Astrocyte (in vitro differentiated cells and primary cell): ENCODE measurements around the gene TSFM. TPM values are rescaled to one million over a fixed set of nuclear protein-coding genes. Genes with fewer than 3 reads are reported as not detected.

Experiments used
- DNase-seq: peaks from one replicate; pipeline ENCODE4 v3.0.0-alpha.2; 2010; ENCODE audit warnings: low read depth
- FAIRE-seq: peaks from 2 replicates; lab custom pipeline; 2011; peaks lifted over from hg19 to GRCh38; lab: Jason Lieb, UNC
- H2AFZ ChIP-seq: 2 replicates; pipeline ENCODE4 v1.6.0; 2012; ENCODE audit warnings: low read depth, low read length, inconsistent platforms
- H3K27ac ChIP-seq: 2 replicates; pipeline ENCODE4 v1.5.1; 2011; ENCODE audit warnings: low read depth, low read length, inconsistent platforms
- H3K27me3 ChIP-seq: 2 replicates; pipeline ENCODE4 v1.6.0; 2011; ENCODE audit warnings: low read length, inconsistent platforms; ENCODE audit not compliant: insufficient read depth
- H3K36me3 ChIP-seq: 2 replicates; pipeline ENCODE4 v1.5.1; 2011; ENCODE audit warnings: low read length, inconsistent platforms; ENCODE audit not compliant: insufficient read depth
- H3K4me1 ChIP-seq: 2 replicates; pipeline ENCODE4 v1.5.1; 2011; ENCODE audit warnings: low read length, inconsistent platforms; ENCODE audit not compliant: insufficient read depth
- H3K4me2 ChIP-seq: 2 replicates; pipeline ENCODE4 v1.6.0; 2012; ENCODE audit warnings: low read length, inconsistent platforms
- H3K4me3 ChIP-seq: 2 replicates; pipeline ENCODE4 v1.5.1; 2011; ENCODE audit warnings: low read depth, mild to moderate bottlenecking, low read length, inconsistent platforms; ENCODE audit not compliant: insufficient read depth
- H3K79me2 ChIP-seq: 2 replicates; pipeline ENCODE4 v1.6.0; 2012; ENCODE audit warnings: mild to moderate bottlenecking, low read length, inconsistent platforms; ENCODE audit not compliant: insufficient read depth
- H3K9ac ChIP-seq: 2 replicates; pipeline ENCODE4 v1.6.0; 2012; ENCODE audit warnings: mild to moderate bottlenecking, low read length, inconsistent platforms
- H3K9me3 ChIP-seq: 2 replicates; pipeline ENCODE4 v1.5.1; 2012; ENCODE audit warnings: low read depth, mild to moderate bottlenecking, low read length, inconsistent platforms; ENCODE audit not compliant: insufficient read depth
- H4K20me1 ChIP-seq: 2 replicates; pipeline ENCODE4 v1.6.0; 2012; ENCODE audit warnings: low read length, inconsistent platforms; ENCODE audit not compliant: insufficient read depth
- H3K27ac Mint-ChIP-seq: one replicate; pipeline ENCODE4 v1.8.0; 2021; ENCODE audit warnings: mild to moderate bottlenecking, mixed read lengths; ENCODE audit not compliant: unreplicated experiment
- H3K27me3 Mint-ChIP-seq: one replicate; pipeline ENCODE4 v1.8.0; 2021; ENCODE audit warnings: low read depth, mixed read lengths; ENCODE audit not compliant: unreplicated experiment
- H3K36me3 Mint-ChIP-seq: one replicate; pipeline ENCODE4 v1.8.0; 2021; ENCODE audit warnings: low read depth, mixed read lengths; ENCODE audit not compliant: unreplicated experiment
- H3K4me1 Mint-ChIP-seq: one replicate; pipeline ENCODE4 v1.8.0; 2021; ENCODE audit warnings: low read depth, mixed read lengths; ENCODE audit not compliant: unreplicated experiment
- H3K4me3 Mint-ChIP-seq: one replicate; pipeline ENCODE4 v1.8.0; 2021; ENCODE audit warnings: mild to moderate bottlenecking, moderate library complexity, mixed read lengths; ENCODE audit not compliant: unreplicated experiment
- H3K9me3 Mint-ChIP-seq: one replicate; pipeline ENCODE4 v1.8.0; 2021; ENCODE audit warnings: mild to moderate bottlenecking, mixed read lengths; ENCODE audit not compliant: unreplicated experiment
- EZH2 ChIP-seq: IDR thresholded peaks from 2 replicates; pipeline ENCODE4 v1.6.1; 2012; ENCODE audit warnings: mild to moderate bottlenecking, low read length, inconsistent platforms; ENCODE audit not compliant: insufficient read depth
- total RNA-seq: library from RNA; stranded (reverse); gene quantifications from 2 replicates; pipeline ENCODE4 v1.2.1, GENCODE V29; 2021
- TF ChIP-seq, protein P1 (sequence below): IDR thresholded peaks from 2 replicates; pipeline ENCODE4 v1.5.1; 2011; ENCODE audit warnings: low read depth, mild to moderate bottlenecking, inconsistent platforms, low read length, moderate library complexity; ENCODE audit not compliant: insufficient read depth

The TSFM gene
- total RNA-seq, 1 donor from 2014 or later, result 26.6 TPM

DNA sequence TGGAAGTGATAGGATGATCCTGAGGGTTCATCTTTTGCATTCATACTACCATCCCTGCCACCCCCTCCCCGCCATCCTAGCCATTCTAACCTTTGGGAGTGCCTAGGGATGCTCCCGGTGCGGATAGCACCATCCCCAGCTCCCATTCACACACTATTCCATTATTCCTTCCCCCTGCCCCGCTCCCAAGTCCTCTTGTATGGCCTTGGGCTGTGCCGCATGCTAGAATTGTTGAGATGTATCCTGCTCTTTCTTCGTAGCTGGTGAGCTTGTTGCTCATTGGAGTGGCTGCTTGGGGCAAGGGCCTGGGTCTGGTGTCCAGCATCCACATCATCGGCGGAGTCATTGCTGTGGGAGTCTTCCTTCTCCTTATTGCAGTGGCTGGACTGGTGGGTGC is 37.1 kb upstream of the TSFM start:
- DNase-seq (no peak), FAIRE-seq (no peak)
- Histone ChIP-seq H3K27me3 (peaks cover 14% of the 10 kb centered on the region), H3K4me2 (peak overlapping the region; percentile 97), H3K4me3 (peak overlapping the region; percentile 77), H3K9ac (peak overlapping the region; percentile 96), H3K79me2 (peaks cover 24% of the 10 kb centered on the region), H3K4me1 (peaks cover 7% of the 10 kb centered on the region), H3K27ac (peak overlapping the region; percentile 93), H4K20me1 (peaks cover 3% of the 10 kb centered on the region), H3K9me3 (no peaks in the 10 kb centered on the region), H3K36me3 (peaks cover 26% of the 10 kb centered on the region), H2AFZ (peak overlapping the region; percentile 52)
- H3K27me3 Mint-ChIP-seq, result peaks cover 9% of the 10 kb centered on the region
- peaks cover 33% of the 10 kb centered on the region for H3K36me3 Mint-ChIP-seq
- H3K4me1 Mint-ChIP-seq, result peaks cover 7% of the 10 kb centered on the region
- peak overlapping the region; percentile 95 for H3K4me3 Mint-ChIP-seq
- no peak for TF ChIP-seq EZH2
- H3K27ac Mint-ChIP-seq, result peak overlapping the region; percentile 97
- no peaks in the 10 kb centered on the region for H3K9me3 Mint-ChIP-seq

DNA sequence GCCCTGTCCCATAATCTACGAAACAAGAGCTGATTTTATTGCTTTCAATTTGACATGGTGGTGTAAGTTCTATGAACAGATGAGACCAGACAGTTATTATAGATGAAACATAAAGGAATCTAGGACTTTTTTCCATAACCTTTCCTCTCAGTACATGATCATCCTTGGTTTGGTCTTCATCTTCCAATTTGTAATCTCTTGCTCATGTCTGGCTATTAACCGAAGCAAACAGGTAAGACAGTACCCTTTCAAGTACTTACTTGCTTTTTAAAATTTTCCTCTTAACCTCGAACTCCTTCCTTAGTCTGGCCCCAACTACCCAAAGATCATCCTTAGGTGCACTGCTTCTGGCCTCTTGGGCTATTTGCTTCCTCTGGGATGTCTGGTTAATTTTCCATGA is 36.6 kb upstream of the TSFM start:
- peaks cover 38% of the 10 kb centered on the region for H3K36me3 Mint-ChIP-seq
- no peak overlapping the region for H3K27ac ChIP-seq
- DNase-seq, result no peak

DNA sequence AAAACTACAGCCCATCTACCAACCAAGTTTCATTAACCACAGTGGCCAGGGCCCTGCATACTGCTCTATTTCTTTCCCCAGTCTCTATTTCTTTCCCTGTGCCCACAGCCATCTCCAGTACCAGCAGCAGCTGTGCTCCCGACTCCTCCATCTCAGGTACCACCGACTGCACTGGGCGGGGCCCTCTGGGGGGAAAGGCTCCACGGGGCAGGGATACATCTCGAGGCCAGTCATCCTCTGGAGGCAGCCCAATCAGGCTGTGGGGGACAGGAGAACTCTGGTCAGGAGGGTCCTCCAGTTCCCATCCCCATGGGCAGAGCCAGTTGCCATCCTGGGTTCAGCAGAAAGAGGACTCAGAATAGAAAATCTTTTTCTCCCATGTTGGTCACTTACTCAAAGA is 33.5 kb upstream of the TSFM start:
- Histone ChIP-seq H3K4me3 (no peak overlapping the region), H3K4me2 (no peak overlapping the region), H3K9me3 (no peaks in the 10 kb centered on the region), H2AFZ (no peak overlapping the region), H3K27ac (no peak overlapping the region), H3K36me3 (peaks cover 31% of the 10 kb centered on the region), H3K27me3 (no peaks in the 10 kb centered on the region), H3K4me1 (peaks cover 23% of the 10 kb centered on the region), H4K20me1 (peaks cover 13% of the 10 kb centered on the region), H3K79me2 (peaks cover 41% of the 10 kb centered on the region), H3K9ac (no peak overlapping the region)
- peaks cover 40% of the 10 kb centered on the region for H3K36me3 Mint-ChIP-seq
- H3K27me3 Mint-ChIP-seq, result no peaks in the 10 kb centered on the region
- DNase-seq, result no peak
- H3K9me3 Mint-ChIP-seq, result no peaks in the 10 kb centered on the region
- no peak overlapping the region for H3K4me3 Mint-ChIP-seq
- no peak for FAIRE-seq
- TF ChIP-seq EZH2, result no peak
- TF ChIP-seq, protein P1, sequence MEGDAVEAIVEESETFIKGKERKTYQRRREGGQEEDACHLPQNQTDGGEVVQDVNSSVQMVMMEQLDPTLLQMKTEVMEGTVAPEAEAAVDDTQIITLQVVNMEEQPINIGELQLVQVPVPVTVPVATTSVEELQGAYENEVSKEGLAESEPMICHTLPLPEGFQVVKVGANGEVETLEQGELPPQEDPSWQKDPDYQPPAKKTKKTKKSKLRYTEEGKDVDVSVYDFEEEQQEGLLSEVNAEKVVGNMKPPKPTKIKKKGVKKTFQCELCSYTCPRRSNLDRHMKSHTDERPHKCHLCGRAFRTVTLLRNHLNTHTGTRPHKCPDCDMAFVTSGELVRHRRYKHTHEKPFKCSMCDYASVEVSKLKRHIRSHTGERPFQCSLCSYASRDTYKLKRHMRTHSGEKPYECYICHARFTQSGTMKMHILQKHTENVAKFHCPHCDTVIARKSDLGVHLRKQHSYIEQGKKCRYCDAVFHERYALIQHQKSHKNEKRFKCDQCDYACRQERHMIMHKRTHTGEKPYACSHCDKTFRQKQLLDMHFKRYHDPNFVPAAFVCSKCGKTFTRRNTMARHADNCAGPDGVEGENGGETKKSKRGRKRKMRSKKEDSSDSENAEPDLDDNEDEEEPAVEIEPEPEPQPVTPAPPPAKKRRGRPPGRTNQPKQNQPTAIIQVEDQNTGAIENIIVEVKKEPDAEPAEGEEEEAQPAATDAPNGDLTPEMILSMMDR, result no peak
- no peak overlapping the region for H3K27ac Mint-ChIP-seq
- H3K4me1 Mint-ChIP-seq, result peaks cover 25% of the 10 kb centered on the region

More for the DNA sequence above, 36.6 kb upstream of the TSFM start:
- H3K9me3 Mint-ChIP-seq, result no peaks in the 10 kb centered on the region
- Histone ChIP-seq H2AFZ (no peak overlapping the region), H3K36me3 (peaks cover 31% of the 10 kb centered on the region), H3K9ac (no peak overlapping the region), H4K20me1 (peaks cover 8% of the 10 kb centered on the region), H3K27me3 (peaks cover 8% of the 10 kb centered on the region), H3K79me2 (peaks cover 30% of the 10 kb centered on the region), H3K9me3 (no peaks in the 10 kb centered on the region), H3K4me1 (peaks cover 12% of the 10 kb centered on the region), H3K4me3 (peak overlapping the region; percentile 77), H3K4me2 (peak overlapping the region; percentile 97)
- H3K4me3 Mint-ChIP-seq, result peak overlapping the region; percentile 95
- H3K4me1 Mint-ChIP-seq, result peaks cover 9% of the 10 kb centered on the region
- H3K27me3 Mint-ChIP-seq, result peaks cover 4% of the 10 kb centered on the region
- TF ChIP-seq, protein P1, result no peak
- no peak for TF ChIP-seq EZH2
- H3K27ac Mint-ChIP-seq, result peak overlapping the region; percentile 97
- FAIRE-seq, result no peak
